Measurements from ENCODE around the gene IFNAR1. TPM values are rescaled to one million over a fixed set of nuclear protein-coding genes. Genes with fewer than 3 reads are reported as not detected.

Gene IFNAR1
- total and polyA plus RNA-seq, 2 of the 8 experiments (the other 6 are each of a cell fraction or from before 2014, with no cell fraction given) = 3.1 to 17.1 TPM

GRCh38 chr21:33339918-33340317 lies 15.1 kb downstream of the IFNAR1 start:
- WGBS, 2 experiments (ENCODE audit: extremely low coverage in 1 of 2, insufficient coverage in 1 of 2, insufficient read length in 1 of 2, insufficient replicate concordance in 2 of 2, low coverage in 1 of 2, low lambda C conversion rate in 2 of 2, missing lambda C conversion rate in 1 of 2) = 85% methylated on average over 2 of the region's 2 CpGs; no CpG with 5 or more reads in 1 of the 2 experiments
- TF ChIP-seq SP1 (IDR thresholded peaks at IDR 0.05; ENCODE audit: low read depth, low read length) = no peak
- no peak for TF ChIP-seq CBX8 (IDR thresholded peaks at IDR 0.05; ENCODE audit: borderline replicate concordance, low read depth, low read length)
- TF ChIP-seq SIRT6 (IDR thresholded peaks at IDR 0.05; ENCODE audit: low read length) = no peak
- TF ChIP-seq RXRA (IDR thresholded peaks at IDR 0.05; ENCODE audit: insufficient read depth, low read depth, low read length) = no peak
- no peak for TF ChIP-seq HDAC6 (IDR thresholded peaks at IDR 0.05; ENCODE audit: low read depth, low read length)
- no peak for TF ChIP-seq CTBP2 (IDR thresholded peaks at IDR 0.05; ENCODE audit: borderline replicate concordance, insufficient read depth, insufficient read length, low read length)
- no peaks in the 10 kb centered on the region for H4K20me1 ChIP-seq (replicated peaks in 1 of 2; ENCODE audit: control insufficient read depth in 1 of 2, insufficient read depth in 2 of 2, low read length in 2 of 2)

More at GRCh38 chr21:33339918-33340317, 15.1 kb downstream of the IFNAR1 start:
- Histone ChIP-seq H2BK12ac (ENCODE audit: low read depth, low read length) (no peak overlapping the region), H2AFZ (ENCODE audit: low read length) (no peak overlapping the region), H3K4me2 (ENCODE audit: insufficient read depth in 1 of 2, low read depth in 2 of 2, low read length in 2 of 2) (no peak overlapping the region), H4K91ac (replicated peaks; ENCODE audit: insufficient read length, low read length) (no peak overlapping the region), H3K23ac (ENCODE audit: insufficient read length) (no peak overlapping the region), H4K5ac (ENCODE audit: insufficient read length, low read depth, low read length) (no peak overlapping the region), H3K27me3 (replicated peaks in 1 of 4; ENCODE audit: control insufficient read depth in 3 of 4, extremely low read depth in 1 of 4, insufficient read depth in 3 of 4, low read length in 3 of 4) (no peaks in the 10 kb centered on the region), H3K27ac (ENCODE audit: low read depth, low read length) (no peak overlapping the region), H3K9ac (replicated peaks in 1 of 4; ENCODE audit: extremely low read depth in 1 of 4, low read depth in 3 of 4, low read length in 3 of 4) (no peak overlapping the region), H2BK20ac (ENCODE audit: low read length) (no peak overlapping the region), H3K4me1 (replicated peaks in 1 of 4; ENCODE audit: control insufficient read depth in 3 of 4, insufficient read depth in 4 of 4, low read length in 3 of 4) (no peaks in the 10 kb centered on the region), H4K8ac (ENCODE audit: extremely low read depth, insufficient read depth, low read length) (no peak overlapping the region), H3K14ac (ENCODE audit: insufficient read length) (no peak overlapping the region), H2BK120ac (replicated peaks; ENCODE audit: low read depth, low read length) (no peak overlapping the region), H3K79me1 (ENCODE audit: low read depth, low read length) (no peaks in the 10 kb centered on the region), H3K56ac (replicated peaks; ENCODE audit: insufficient read length, low read depth, low read length) (no peak overlapping the region), H3K9me3 (ENCODE audit: insufficient read depth in 2 of 2, low read depth in 1 of 2, low read length in 1 of 2) (no peaks in the 10 kb centered on the region), H2AK5ac (ENCODE audit: low read depth, low read length) (no peak overlapping the region), H3K4ac (replicated peaks; ENCODE audit: insufficient read length, low read depth, low read length) (no peak overlapping the region), H2BK5ac (ENCODE audit: low read depth, low read length) (no peak overlapping the region), H3K18ac (ENCODE audit: extremely low read depth, low read length) (no peak overlapping the region), H2BK15ac (ENCODE audit: low read length) (no peak overlapping the region), H3K36me3 (ENCODE audit: control insufficient read depth in 2 of 4, insufficient read depth in 4 of 4, low read length in 3 of 4) (peaks cover 0 to 25% (median 4%) of the 10 kb centered on the region in 4 experiments; a peak in 4 of 8 replicates), H3K4me3 (ENCODE audit: extremely low read depth in 1 of 4, insufficient read depth in 2 of 4, low read depth in 3 of 4, low read length in 4 of 4) (no peak overlapping the region), H3K23me2 (ENCODE audit: low read depth, low read length) (no peaks in the 10 kb centered on the region), H3K79me2 (ENCODE audit: control insufficient read depth in 1 of 2, insufficient read depth in 2 of 2, low read length in 2 of 2) (no peaks in the 10 kb centered on the region)
- CTCF ChIA-PET (ENCODE audit: partially characterized antibody) = interaction anchor here (1.4 kb wide), 1 partner anchor 21 kb away, joined by 5 read pairs; no protein-coding TSS in a partner anchor
- no peak for DNase-seq (ENCODE audit: low read depth in 1 of 2, low spot score in 2 of 2)
- POLR2A ChIA-PET (ENCODE audit: partially characterized antibody) = interaction anchor here (1.3 to 1.5 kb wide), 2 partner anchors 12 to 93 kb away, joined by 3 to 5 read pairs; no protein-coding TSS in a partner anchor
- no peak for FAIRE-seq
